ENCODE data around the gene SMU1.

The SMU1 gene

GRCh38 chr9:33048054-33048465 lies 28.4 kb downstream of the SMU1 start:
- H3K4me3 ChIP-seq (replicated peaks in 1 of 2; ENCODE audit: low read depth in 2 of 2, low read length in 2 of 2): no peak overlapping the region
- no peak for TF ChIP-seq CTCF (IDR thresholded peaks at IDR 0.05; ENCODE audit: low read depth, low read length)
- DNase-seq (ENCODE audit: low read depth in 2 of 2): no peak

GRCh38 chr9:33046061-33046460 lies 30.4 kb downstream of the SMU1 start:
- H3K4me3 ChIP-seq (replicated peaks in 1 of 2; ENCODE audit: low read depth in 2 of 2, low read length in 2 of 2): no peak overlapping the region
- no peak for TF ChIP-seq CTCF (IDR thresholded peaks at IDR 0.05; ENCODE audit: low read depth, low read length)

GRCh38 chr9:33044677-33045282 lies 31.7 kb downstream of the SMU1 start:
- DNase-seq (ENCODE audit: low read depth in 2 of 2): peak; percentile 33 to 40
- H3K4me3 ChIP-seq (replicated peaks in 1 of 2; ENCODE audit: low read depth in 2 of 2, low read length in 2 of 2): peak overlapping the region; percentile 68 to 69
- peak; percentile 1 for TF ChIP-seq CTCF (IDR thresholded peaks at IDR 0.05; ENCODE audit: low read depth, low read length)

More at GRCh38 chr9:33046061-33046460, 30.4 kb downstream of the SMU1 start:
- DNase-seq (ENCODE audit: low read depth in 2 of 2): no peak

- DNase-seq (ENCODE audit: low read depth in 2 of 2): peak; percentile 93 to 95
- H3K4me3 ChIP-seq (replicated peaks in 1 of 2; ENCODE audit: low read depth in 2 of 2, low read length in 2 of 2): peak overlapping the region; percentile 68 to 69
- TF ChIP-seq CTCF (IDR thresholded peaks at IDR 0.05; ENCODE audit: low read depth, low read length): no peak
Measured at GRCh38 chr9:33044162-33044673, 32.3 kb downstream of the SMU1 start.

GRCh38 chr9:33043671-33044070 lies 32.8 kb downstream of the SMU1 start:
- no peak for TF ChIP-seq CTCF (IDR thresholded peaks at IDR 0.05; ENCODE audit: low read depth, low read length)
- DNase-seq (ENCODE audit: low read depth in 2 of 2): no peak
- peak overlapping the region; percentile 68 to 69 for H3K4me3 ChIP-seq (replicated peaks in 1 of 2; ENCODE audit: low read depth in 2 of 2, low read length in 2 of 2)

GRCh38 chr9:33042473-33042872 lies 34.0 kb downstream of the SMU1 start:
- no peak for TF ChIP-seq CTCF (IDR thresholded peaks at IDR 0.05; ENCODE audit: low read depth, low read length)
- no peak overlapping the region for H3K4me3 ChIP-seq (replicated peaks in 1 of 2; ENCODE audit: low read depth in 2 of 2, low read length in 2 of 2)
- no peak for DNase-seq (ENCODE audit: low read depth in 2 of 2)

Measured in cardiac fibroblast (primary cell).